Loucy (cell line): ENCODE measurements around the gene EPHB6.

Experiments used
- EZH2phosphoT487 ChIP-seq: fragments of 200-600 bp; IDR thresholded peaks from 2 replicates; pipeline ENCODE4 v1.6.1; 2018; ENCODE audit warnings: antibody characterized with exemption, mild to moderate bottlenecking, moderate library complexity, borderline replicate concordance
- TF ChIP-seq, protein P1 (sequence below): fragments of 200-600 bp; sonication (generic); conservative IDR thresholded peaks from 2 replicates; pipeline ENCODE4 v1.5.1; 2014; ENCODE audit warnings: mild to moderate bottlenecking, antibody characterized with exemption, low read length

DNA sequence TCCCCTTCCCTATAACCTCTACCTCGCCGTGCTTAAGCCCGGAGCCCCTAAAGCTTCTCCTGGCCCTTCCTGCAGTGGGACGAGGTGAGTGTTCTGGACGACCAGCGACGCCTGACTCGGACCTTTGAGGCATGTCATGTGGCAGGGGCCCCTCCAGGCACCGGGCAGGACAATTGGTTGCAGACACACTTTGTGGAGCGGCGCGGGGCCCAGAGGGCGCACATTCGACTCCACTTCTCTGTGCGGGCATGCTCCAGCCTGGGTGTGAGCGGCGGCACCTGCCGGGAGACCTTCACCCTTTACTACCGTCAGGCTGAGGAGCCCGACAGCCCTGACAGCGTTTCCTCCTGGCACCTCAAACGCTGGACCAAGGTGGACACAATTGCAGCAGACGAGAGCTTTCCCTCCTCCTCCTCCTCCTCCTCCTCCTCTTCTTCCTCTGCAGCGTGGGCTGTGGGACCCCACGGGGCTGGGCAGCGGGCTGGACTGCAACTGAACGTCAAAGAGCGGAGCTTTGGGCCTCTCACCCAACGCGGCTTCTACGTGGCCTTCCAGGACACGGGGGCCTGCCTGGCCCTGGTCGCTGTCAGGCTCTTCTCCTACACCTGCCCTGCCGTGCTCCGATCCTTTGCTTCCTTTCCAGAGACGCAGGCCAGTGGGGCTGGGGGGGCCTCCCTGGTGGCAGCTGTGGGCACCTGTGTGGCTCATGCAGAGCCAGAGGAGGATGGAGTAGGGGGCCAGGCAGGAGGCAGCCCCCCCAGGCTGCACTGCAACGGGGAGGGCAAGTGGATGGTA, 9.2 kb downstream of the EPHB6 start:
- TF ChIP-seq, protein P1, sequence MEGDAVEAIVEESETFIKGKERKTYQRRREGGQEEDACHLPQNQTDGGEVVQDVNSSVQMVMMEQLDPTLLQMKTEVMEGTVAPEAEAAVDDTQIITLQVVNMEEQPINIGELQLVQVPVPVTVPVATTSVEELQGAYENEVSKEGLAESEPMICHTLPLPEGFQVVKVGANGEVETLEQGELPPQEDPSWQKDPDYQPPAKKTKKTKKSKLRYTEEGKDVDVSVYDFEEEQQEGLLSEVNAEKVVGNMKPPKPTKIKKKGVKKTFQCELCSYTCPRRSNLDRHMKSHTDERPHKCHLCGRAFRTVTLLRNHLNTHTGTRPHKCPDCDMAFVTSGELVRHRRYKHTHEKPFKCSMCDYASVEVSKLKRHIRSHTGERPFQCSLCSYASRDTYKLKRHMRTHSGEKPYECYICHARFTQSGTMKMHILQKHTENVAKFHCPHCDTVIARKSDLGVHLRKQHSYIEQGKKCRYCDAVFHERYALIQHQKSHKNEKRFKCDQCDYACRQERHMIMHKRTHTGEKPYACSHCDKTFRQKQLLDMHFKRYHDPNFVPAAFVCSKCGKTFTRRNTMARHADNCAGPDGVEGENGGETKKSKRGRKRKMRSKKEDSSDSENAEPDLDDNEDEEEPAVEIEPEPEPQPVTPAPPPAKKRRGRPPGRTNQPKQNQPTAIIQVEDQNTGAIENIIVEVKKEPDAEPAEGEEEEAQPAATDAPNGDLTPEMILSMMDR, result no peak
- TF ChIP-seq EZH2phosphoT487, result no peak
